ENCODE data around the gene VANGL1.

The VANGL1 gene

DNA sequence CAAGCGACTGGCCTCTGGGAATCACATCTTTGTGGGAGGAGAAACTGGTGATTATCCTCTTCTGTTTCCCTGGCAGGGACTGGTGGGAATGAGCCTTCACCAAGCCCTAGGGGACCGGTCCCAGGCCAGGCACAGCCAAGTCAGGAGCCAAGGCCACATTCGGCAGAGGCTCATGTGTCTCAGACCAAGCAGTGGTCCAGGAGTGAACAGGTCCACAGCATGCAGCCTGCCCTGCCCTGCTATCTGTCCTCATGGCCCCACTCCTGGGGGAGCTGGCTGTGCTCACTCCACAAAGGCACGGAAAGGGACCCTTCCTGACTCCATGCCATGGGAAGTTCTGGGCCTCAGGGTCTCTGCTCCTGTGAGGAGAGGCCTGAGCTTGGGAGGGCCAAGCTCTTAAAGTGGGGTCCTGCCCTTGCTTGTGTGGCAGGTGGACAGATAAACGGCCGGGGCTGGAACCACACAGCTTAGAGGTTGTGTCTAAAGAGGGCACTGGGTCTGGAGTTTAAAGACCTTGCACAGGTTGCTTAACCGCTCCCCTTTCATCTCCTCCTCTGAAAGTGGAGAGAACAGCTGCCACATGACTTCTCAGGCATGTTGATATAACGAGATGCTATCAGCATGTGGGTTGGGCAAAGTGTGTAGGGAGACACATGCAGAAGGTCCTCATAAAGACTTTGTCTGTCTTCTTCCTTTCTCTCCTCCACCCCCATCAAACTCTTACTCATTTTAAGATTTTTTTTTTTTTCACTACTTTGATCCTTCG, 69.3 kb downstream of the VANGL1 start:
- DNase-seq = peak; percentile 33

- no peak for DNase-seq
Measured at GRCh38 chr1:115712911-115713609, 71.3 kb downstream of the VANGL1 start.

- DNase-seq = no peak
Measured at GRCh38 chr1:115713906-115714305, 72.1 kb downstream of the VANGL1 start.

DNA sequence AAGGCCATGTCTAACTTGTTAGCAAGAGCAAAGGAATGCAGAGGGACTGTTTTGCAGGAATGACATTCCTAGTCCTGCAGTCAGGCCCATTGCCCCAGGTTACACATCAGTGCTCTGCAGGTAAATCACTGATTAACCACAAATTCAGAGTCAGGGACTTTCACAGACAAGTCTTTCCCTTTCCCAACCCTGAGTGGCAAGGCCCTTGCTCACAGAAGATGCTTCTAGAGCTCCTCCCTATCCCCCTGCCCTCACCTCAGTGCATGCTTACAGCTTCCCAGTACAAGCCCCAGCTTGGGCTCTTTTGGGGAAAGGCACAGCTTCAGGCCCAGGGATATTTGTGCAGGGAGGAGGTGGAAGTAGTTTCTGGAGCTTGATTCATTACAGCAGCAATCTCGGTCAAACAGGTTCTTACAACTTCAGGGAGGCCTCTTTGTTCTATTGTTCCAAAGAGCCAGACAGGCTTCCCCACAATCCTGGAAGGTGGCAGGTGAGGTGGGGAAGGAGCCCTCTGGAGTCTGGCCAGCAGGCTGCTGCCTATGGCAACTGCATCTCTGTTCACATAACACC, 72.9 kb downstream of the VANGL1 start:
- no peak for DNase-seq

DNA sequence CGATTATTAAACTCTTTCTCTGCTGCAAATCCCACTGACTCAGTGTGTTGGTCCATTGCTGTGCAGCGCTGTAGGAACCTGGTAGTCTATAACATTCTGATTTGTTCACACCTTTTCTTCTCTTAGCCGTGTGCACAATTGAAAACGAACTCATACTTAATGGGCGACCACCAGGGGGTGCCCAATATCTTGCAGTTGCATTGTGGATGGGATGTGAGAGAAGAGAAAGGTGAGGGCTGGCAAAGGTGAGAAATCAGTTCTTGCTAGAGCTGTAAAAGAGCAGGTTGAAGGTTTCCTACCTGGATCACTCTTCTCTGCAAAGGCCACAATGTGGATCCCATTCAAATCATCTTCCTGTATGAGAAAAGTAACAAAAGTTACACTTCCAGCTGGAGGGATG, 75.8 kb downstream of the VANGL1 start:
- DNase-seq = peak; percentile 28

- DNase-seq = no peak
Measured at GRCh38 chr1:115718011-115718754, 76.4 kb downstream of the VANGL1 start.

DNA sequence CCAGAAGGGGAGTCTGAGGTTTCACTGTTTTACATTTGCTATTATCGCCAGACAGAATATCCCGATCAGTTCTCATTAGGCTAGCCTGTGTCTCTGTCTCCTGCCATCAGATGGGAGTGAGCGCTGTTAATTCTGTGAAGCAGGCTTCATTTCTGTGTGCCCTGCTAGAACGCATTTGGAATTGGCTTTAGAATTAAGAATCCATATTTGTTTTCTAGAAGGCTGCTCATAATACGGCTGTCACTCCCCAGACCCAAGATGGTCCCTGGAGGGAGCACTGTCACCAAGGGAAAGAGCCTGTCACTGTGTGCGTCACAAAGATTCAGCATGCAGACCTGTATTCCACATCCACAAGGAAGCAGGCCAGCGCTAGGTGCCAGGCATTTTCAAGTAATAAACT, 77.5 kb downstream of the VANGL1 start:
- no peak for DNase-seq

GRCh38 chr1:115722221-115722620, 80.5 kb downstream of the VANGL1 start:
- peak; percentile 30 for DNase-seq

GRCh38 chr1:115723756-115724155, 82.0 kb downstream of the VANGL1 start:
- DNase-seq = no peak

- DNase-seq = no peak
Measured at GRCh38 chr1:115725600-115725999, 83.8 kb downstream of the VANGL1 start.

GRCh38 chr1:115726161-115726560, 84.4 kb downstream of the VANGL1 start:
- no peak for DNase-seq

DNA sequence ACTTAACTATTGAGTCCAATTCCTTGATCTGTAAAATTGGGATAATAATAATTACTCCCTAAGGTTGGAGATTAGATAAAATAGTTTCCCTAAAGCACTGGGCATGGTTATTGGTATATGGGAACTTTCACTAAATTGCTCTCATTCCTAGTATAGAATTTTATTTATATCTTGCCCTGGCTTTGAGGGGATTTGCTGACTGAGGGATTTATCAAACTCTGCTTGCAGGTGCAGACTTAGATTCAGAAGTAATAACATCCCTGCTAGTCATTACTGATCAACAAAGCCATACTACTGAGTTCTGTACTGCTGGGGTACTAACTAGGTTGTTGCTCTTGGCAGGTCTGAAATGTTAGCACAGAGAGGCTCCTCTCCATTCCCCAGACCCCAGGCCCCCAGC, 84.8 kb downstream of the VANGL1 start:
- DNase-seq = no peak

DNA sequence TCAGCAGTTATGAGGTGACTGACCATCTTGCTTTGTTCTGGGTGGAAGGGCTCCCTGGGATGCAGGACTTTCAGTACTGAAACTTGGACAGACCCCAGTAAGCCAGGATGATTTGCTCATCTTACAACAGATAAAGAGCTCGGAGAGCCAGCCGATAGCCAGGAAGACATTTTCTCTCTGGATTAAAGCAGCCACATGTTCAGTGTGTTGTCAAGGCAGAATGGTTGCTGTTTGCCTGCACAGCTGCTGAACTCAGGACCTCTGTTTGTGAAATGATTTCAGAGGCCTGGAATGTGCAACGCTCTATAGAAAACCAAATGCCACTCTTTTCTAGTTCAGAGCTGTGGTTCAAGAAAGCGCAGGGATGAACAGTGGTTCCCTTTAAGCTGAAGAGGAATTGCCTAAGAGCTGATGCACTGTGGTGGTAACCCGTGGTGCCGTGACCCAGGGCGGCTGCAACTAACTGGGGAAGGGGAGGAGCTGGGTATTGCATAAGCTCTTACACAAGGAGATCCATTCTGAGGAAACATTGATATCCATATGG, 86.0 kb downstream of the VANGL1 start:
- no peak for DNase-seq

GRCh38 chr1:115728341-115728740, 86.6 kb downstream of the VANGL1 start:
- DNase-seq = no peak

DNA sequence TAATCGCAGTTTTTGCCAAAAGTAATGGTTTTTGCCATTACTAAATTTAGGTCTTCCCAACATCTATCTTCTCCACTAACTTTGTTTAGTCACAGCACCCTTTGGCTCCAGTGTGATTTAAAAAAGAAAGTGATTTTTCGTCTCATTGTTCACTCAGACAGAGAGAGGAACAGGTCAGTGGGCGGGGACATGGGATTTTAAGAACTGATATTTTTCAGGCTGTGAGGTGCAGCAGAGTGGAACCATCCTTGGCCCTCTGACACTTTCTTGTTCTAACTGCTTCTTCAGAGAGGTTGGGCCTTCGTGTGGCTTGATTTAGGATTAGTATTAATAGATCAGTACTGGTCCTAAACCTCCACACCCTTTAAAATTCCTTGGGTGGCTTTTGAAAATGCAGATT, 88.0 kb downstream of the VANGL1 start:
- no peak for DNase-seq

DNA sequence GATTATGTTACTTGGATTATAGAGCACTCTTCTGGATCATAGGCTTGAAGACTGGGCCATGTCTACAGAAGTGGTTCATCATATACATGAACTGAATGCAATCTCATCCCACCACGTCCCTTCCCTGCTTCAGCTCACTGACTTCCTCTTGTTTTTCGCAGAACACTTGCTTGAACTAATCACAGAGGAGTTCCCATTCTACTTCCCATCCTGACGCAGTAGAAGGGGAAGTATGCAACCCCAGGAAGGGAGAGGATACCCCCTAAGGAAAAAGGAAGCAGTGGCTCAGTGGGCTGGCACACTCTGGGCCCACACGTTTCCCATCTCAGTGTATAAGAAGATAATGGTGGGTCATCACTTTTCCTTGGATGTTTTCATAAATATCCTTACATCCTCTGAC, 90.5 kb downstream of the VANGL1 start:
- DNase-seq = no peak

DNA sequence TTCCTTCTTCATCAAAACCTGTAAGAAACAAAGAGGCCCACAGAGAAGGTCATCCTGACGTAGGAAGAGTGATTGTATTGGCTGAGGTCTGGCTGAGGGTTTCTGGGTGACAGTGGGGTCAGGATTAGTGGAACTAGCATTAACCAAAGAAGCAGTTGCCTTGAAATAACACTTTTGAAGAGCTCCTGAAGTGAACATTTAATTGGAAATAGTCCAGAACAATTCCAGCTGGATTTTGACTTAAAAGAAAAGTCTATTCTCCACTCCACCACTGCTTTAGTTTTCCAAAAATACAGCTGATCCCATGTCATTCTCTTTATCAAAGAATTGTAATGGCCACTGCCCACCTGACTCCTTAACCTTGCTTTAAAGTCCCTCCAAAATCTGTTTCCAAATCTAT, 99.0 kb downstream of the VANGL1 start:
- no peak for DNase-seq

DNA sequence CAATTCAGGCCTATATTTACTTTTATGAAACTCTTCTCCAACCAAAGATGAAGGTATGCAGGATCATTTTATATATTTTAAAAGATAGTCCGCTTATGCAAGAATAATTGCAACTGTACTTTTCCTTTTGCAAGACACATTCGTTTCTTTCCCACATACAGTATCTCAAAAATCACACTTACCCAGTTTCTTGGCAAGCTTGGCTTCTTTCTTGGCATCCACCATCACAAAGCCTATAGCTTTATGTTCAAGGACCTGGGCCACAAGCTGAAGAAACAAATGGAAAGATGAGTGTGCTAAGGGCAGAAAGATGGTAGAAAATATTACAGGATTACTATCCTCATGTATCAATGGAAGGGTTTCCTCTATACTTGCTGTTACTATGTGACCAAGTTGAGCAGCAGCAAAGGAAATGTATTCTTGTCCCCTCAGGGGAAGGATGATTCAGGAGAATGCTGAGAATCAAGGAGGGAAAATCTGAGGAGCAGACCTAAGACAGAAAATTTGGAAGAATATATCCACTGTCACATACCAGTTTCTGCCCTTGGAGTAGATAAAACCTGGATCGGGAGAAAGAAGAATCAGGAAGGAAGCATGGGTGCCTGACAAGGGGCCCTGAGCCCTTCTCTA, 103.0 kb downstream of the VANGL1 start:
- no peak for DNase-seq

GRCh38 chr1:115746021-115746690, 104.4 kb downstream of the VANGL1 start:
- DNase-seq = no peak

Measured in NCI-H2171 treated with DMSO at 0.1 percent for 48 hours (cell line).